Fibroblast of mammary gland (primary cell): ENCODE measurements around the gene SAFB2.

Experiments used
- DNase-seq: peaks from one replicate; pipeline ENCODE4 v3.0.0-alpha.2; 2010; ENCODE audit warnings: low read depth
- H3K4me3 ChIP-seq: 2 replicates; pipeline ENCODE4 v1.5.1; 2011; ENCODE audit warnings: low read depth, mild to moderate bottlenecking, low read length, moderate library complexity; ENCODE audit not compliant: control insufficient read depth
- TF ChIP-seq, protein P1 (sequence below): conservative IDR thresholded peaks from 2 replicates; pipeline ENCODE4 v1.5.1; 2011; ENCODE audit warnings: low read depth, low read length, inconsistent platforms; ENCODE audit not compliant: control insufficient read depth, insufficient read depth

The SAFB2 gene

GRCh38 chr19:5622465-5623396, at the start of gene SAFB2, which contains the start of gene SAFB:
SAFB2 (minus strand) TSS chr19:5622776; CDS start chr19:5622715, 61 bp downstream.
SAFB (plus strand) TSS chr19:5623083; CDS start chr19:5623206, 123 bp downstream.
- TF ChIP-seq, protein P1, sequence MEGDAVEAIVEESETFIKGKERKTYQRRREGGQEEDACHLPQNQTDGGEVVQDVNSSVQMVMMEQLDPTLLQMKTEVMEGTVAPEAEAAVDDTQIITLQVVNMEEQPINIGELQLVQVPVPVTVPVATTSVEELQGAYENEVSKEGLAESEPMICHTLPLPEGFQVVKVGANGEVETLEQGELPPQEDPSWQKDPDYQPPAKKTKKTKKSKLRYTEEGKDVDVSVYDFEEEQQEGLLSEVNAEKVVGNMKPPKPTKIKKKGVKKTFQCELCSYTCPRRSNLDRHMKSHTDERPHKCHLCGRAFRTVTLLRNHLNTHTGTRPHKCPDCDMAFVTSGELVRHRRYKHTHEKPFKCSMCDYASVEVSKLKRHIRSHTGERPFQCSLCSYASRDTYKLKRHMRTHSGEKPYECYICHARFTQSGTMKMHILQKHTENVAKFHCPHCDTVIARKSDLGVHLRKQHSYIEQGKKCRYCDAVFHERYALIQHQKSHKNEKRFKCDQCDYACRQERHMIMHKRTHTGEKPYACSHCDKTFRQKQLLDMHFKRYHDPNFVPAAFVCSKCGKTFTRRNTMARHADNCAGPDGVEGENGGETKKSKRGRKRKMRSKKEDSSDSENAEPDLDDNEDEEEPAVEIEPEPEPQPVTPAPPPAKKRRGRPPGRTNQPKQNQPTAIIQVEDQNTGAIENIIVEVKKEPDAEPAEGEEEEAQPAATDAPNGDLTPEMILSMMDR: no peak
- peak; percentile 99 for DNase-seq
- peak within 1 kb of the TSS; percentile 97 for H3K4me3 ChIP-seq

- no peak overlapping the region for H3K4me3 ChIP-seq
- TF ChIP-seq, protein P1: no peak
- no peak for DNase-seq
Observed at GRCh38 chr19:5671600-5671999, 49.0 kb upstream of the SAFB2 start.

GRCh38 chr19:5669212-5669611, 46.6 kb upstream of the SAFB2 start:
- TF ChIP-seq, protein P1: no peak
- no peak for DNase-seq
- no peak overlapping the region for H3K4me3 ChIP-seq

DNA sequence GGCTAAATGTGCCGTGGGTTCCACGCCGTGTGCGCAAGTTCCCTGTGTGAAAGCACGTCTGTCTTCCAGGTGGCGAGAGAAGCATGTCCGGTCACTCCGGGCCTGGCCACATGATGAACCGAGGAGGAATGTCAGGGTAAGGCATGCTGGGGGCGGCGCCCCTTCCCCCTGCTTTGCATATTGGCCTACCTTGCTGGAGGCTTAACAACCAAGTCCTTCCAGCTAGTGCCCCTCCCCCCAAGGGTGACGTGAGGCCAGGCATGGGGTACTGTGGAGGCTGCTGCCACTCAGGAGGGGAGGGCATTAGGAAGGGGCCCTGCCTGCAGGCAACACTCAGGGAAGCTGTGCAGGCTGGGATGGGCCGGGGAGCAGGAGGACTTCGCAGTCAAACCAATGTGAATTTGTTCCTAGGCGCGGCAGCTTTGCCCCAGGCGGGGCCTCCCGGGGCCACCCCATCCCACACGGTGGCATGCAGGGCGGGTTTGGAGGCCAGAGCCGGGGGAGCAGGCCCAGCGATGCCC, 45.2 kb upstream of the SAFB2 start:
- H3K4me3 ChIP-seq: no peak overlapping the region
- TF ChIP-seq, protein P1: no peak
- no peak for DNase-seq

DNA sequence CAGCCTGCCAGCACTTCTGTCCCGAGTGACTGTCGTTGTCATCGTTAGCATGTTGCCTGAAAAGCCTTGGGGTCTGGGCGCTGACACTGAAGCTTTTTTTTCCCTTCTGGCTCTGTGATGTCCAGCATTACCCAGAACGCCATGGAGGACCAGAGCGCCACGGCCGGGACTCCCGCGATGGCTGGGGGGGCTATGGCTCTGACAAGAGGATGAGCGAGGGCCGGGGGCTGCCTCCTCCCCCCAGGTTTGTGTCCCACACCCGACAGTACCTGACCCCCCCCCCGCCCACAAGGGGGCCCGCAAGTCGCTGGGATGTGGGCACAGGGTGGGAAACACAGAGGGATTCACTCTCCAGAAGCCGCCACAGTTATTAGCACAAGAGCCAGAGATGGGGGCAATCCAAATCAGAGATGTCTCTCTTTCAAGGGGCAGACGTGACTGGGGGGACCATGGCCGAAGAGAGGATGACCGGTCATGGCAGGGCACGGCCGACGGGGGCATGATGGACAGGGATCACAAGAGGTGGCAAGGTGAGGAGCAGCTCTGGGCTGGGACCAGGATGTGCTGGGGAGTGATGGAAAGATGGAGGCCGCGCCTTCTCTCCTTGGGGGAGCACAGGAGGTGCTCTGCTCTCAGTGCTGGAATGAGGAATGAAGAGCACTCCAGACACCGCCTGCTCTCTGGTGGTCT, 44.5 kb upstream of the SAFB2 start:
- H3K4me3 ChIP-seq: no peak overlapping the region
- TF ChIP-seq, protein P1: no peak
- no peak for DNase-seq

DNA sequence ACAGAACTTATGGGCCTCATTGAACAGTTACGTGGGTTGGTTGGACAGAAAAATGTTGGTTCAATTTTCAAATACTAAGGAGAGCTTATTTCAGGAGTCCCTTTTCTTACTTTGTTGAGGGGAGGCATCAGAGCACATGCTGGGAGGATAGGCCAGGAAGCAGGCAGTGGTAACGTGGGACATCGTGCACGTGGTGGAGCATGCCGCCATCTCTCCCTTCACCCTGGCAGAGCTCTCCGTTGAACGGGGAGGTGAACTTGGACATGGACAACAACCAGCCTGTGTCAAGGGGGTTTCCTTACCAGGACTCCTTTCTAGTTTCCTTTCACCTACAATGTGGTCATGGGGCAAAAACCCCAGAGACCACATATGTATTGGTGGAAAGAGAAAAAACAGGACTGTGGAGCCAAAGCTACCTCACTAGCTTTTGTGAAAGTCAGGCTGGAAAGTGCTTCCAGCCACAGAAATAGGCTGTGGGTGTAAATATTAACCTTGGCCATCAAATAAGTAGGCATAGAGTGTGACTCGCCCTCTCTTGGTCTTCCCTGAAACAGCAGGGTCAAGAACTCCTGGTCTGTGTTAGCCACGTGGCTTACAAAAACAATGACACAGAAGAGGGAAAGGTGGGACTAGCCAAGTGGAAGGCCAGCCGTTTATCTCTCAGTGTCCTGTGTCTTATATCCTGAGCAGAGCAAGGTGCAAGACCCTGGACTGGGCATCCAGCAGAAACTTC, 43.4 kb upstream of the SAFB2 start:
- no peak overlapping the region for H3K4me3 ChIP-seq
- DNase-seq: peak; percentile 86
- TF ChIP-seq, protein P1: peak; percentile 43
